IMR-90 (cell line): ENCODE data around the gene SORBS1. TPM values are rescaled to one million over a fixed set of nuclear protein-coding genes. Genes with fewer than 3 reads are reported as not detected.

ENCODE experiments used
- ATAC-seq: fragments of 200-7000 bp; cut with Tn5 transposase; 2 replicates; pipeline ENCODE4 v1.9.1; 2020; ENCODE audit warnings: low read depth, mild to moderate bottlenecking, moderate library complexity
- BruUV-seq: library from RNA; stranded (reverse); fragments of 400-500 nt; replicated peaks from 2 replicates; lab custom pipeline; 2021; lab: Mats Ljungman, UMichigan
- CTCF ChIA-PET: fragments of 300-600 bp; formaldehyde crosslinking; extraction: SDS; loops from one replicate; lab custom pipeline; 2021; ENCODE audit warnings: antibody characterized with exemption; lab: Yijun Ruan, JAX
- POLR2A ChIA-PET: fragments of 300-600 bp; sonication (Branson Sonifier 250); formaldehyde crosslinking; loops from one replicate; lab custom pipeline; 2022; ENCODE audit warnings: antibody characterized with exemption; ENCODE audit not compliant: unreplicated experiment; lab: Charles Lee
- DNase-seq: peaks from one replicate; pipeline ENCODE4 v3.0.0; 2013
- H2AFZ ChIP-seq: replicated peaks from 2 replicates; pipeline ENCODE3; 2013; ENCODE audit warnings: low read length, mild to moderate bottlenecking; ENCODE audit not compliant: poor library complexity
- H2AK5ac ChIP-seq: 2 replicates; pipeline ENCODE4 v1.6.1; 2013; ENCODE audit warnings: low read depth, low read length, inconsistent platforms
- H2AK9ac ChIP-seq: replicated peaks from 2 replicates; pipeline ENCODE3; 2013; ENCODE audit warnings: mild to moderate bottlenecking, low read depth, low read length, moderate library complexity; ENCODE audit not compliant: poor library complexity
- H2BK120ac ChIP-seq: 2 replicates; pipeline ENCODE4 v1.6.1; 2013; ENCODE audit warnings: low read depth, low read length, inconsistent platforms
- H2BK15ac ChIP-seq: 3 replicates; pipeline ENCODE4 v1.6.1; 2013; ENCODE audit warnings: low read depth, low read length, inconsistent platforms
- H2BK20ac ChIP-seq: 2 replicates; pipeline ENCODE4 v1.6.1; 2013; ENCODE audit warnings: low read depth, mild to moderate bottlenecking, inconsistent platforms, low read length, moderate library complexity
- H2BK5ac ChIP-seq: 2 replicates; pipeline ENCODE4 v1.6.1; 2013; ENCODE audit warnings: mild to moderate bottlenecking, low read depth, low read length, inconsistent platforms; ENCODE audit not compliant: poor library complexity, severe bottlenecking
- H3K14ac ChIP-seq: replicated peaks from 2 replicates; pipeline ENCODE4 v1.6.1; 2013; ENCODE audit warnings: low read depth, low read length, inconsistent platforms
- H3K18ac ChIP-seq: 2 replicates; pipeline ENCODE4 v1.6.1; 2013; ENCODE audit warnings: low read depth, low read length, control low read depth
- H3K23ac ChIP-seq: 2 replicates; pipeline ENCODE4 v1.6.1; 2013; ENCODE audit warnings: low read depth, low read length, inconsistent platforms
- H3K27ac ChIP-seq: 2 replicates; pipeline ENCODE4 v1.5.1; 2013; ENCODE audit warnings: mild to moderate bottlenecking, control low read depth, low read length; ENCODE audit not compliant: insufficient read depth
- H3K27me3 ChIP-seq: 2 replicates; pipeline ENCODE4 v1.6.1; 2013; ENCODE audit warnings: low read length; ENCODE audit not compliant: control insufficient read depth, insufficient read depth
- H3K36me3 ChIP-seq: 2 replicates; pipeline ENCODE4 v1.6.1; 2013; ENCODE audit warnings: low read length, mixed read lengths; ENCODE audit not compliant: control insufficient read depth, insufficient read depth
- H3K4ac ChIP-seq: 2 replicates; pipeline ENCODE4 v1.6.1; 2013; ENCODE audit warnings: low read depth, low read length, inconsistent platforms
- H3K4me1 ChIP-seq: 2 replicates; pipeline ENCODE4 v1.6.1; 2013; ENCODE audit warnings: low read length, mixed read lengths; ENCODE audit not compliant: control insufficient read depth, insufficient read depth
- H3K4me2 ChIP-seq: 2 replicates; pipeline ENCODE4 v1.6.1; 2013; ENCODE audit warnings: low read depth, mild to moderate bottlenecking, control low read depth, low read length, moderate library complexity
- H3K4me3 ChIP-seq: 2 replicates; pipeline ENCODE4 v1.5.1; 2013; ENCODE audit warnings: low read depth, mild to moderate bottlenecking, control low read depth, low read length, moderate library complexity; ENCODE audit not compliant: insufficient read depth
- H3K56ac ChIP-seq: 2 replicates; pipeline ENCODE4 v1.6.1; 2013; ENCODE audit warnings: low read length, inconsistent platforms; ENCODE audit not compliant: insufficient read depth; ENCODE audit errors: extremely low read depth
- H3K79me1 ChIP-seq, 2 experiments: 2 replicates each; pipeline ENCODE4 v1.6.1; 2013; ENCODE audit warnings: low read length in 2 of 2, inconsistent platforms in 1 of 2, low read depth in 1 of 2
- H3K9ac ChIP-seq: 2 replicates; pipeline ENCODE4 v1.6.1; 2013; ENCODE audit warnings: low read depth, low read length, control low read depth
- H3K9me1 ChIP-seq: 2 replicates; pipeline ENCODE4 v1.6.1; 2013; ENCODE audit warnings: low read length, inconsistent platforms; ENCODE audit not compliant: insufficient read depth
- H3K9me3 ChIP-seq: 2 replicates; pipeline ENCODE4 v1.6.1; 2013; ENCODE audit warnings: low read length; ENCODE audit not compliant: control insufficient read depth, insufficient read depth
- H4K20me1 ChIP-seq: 2 replicates; pipeline ENCODE4 v1.6.1; 2013; ENCODE audit warnings: low read length, inconsistent platforms; ENCODE audit not compliant: insufficient read depth
- H4K5ac ChIP-seq: 2 replicates; pipeline ENCODE4 v1.6.1; 2013; ENCODE audit warnings: mild to moderate bottlenecking, low read depth, low read length, control low read depth
- H4K8ac ChIP-seq, 2 experiments: 2 replicates each; pipeline ENCODE4 v1.6.1; 2013; ENCODE audit warnings: low read depth in 2 of 2, low read length in 2 of 2, control low read depth in 1 of 2, inconsistent platforms in 1 of 2
- H4K91ac ChIP-seq: 2 replicates; pipeline ENCODE4 v1.6.1; 2013; ENCODE audit warnings: low read depth, low read length, inconsistent platforms; ENCODE audit not compliant: insufficient read depth
- RAD21 ChIP-seq: IDR thresholded peaks from 2 replicates; pipeline ENCODE4 v1.6.1; 2012; ENCODE audit warnings: low read length, improper control_type of control experiment
- WGBS, 2 experiments: methylation state at CpG; one replicate each; pipeline versions ENCODE4 v1.1.5 to v1.1.7; 2013; ENCODE audit warnings: missing lambda C conversion rate in 2 of 2; ENCODE audit not compliant: insufficient read length in 1 of 2; ENCODE audit errors: extremely low coverage in 2 of 2; 5-methylcytosine and 5-hydroxymethylcytosine counted together
- dilution Hi-C: fragments of 300-500 bp; cut with HindIII; formaldehyde crosslinking; loops from one replicate; pipeline ENCODE4 v1.14.3; 2018; ENCODE audit warnings: low sequenced_read_pairs; ENCODE audit not compliant: unreplicated experiment
- in situ Hi-C: fragments of 300-500 bp; cut with MboI; formaldehyde crosslinking; loops from 3 replicates; pipeline ENCODE4 v1.14.3; 2019; ENCODE audit warnings: low sequenced_read_pairs, inconsistent platforms, mixed read lengths
- intact Hi-C: fragments of 100-400 bp; cut with micrococcal nuclease; formaldehyde crosslinking; loops from 2 replicates; pipeline ENCODE4 v1.10.0; 2022
- polyA plus RNA-seq, 3 experiments: library from polyadenylated mRNA; depleted of rRNA; stranded (reverse); fragments of >200 nt; gene quantifications; 2 replicates each; pipeline ENCODE4 v1.2.3, GENCODE V29; 2012; ENCODE audit warnings: low replicate concordance in 1 of 3
- total RNA-seq: library from RNA; depleted of rRNA; stranded (reverse); fragments of >200 nt; gene quantifications from 2 replicates; pipeline ENCODE4 v1.2.3, GENCODE V29; 2012

The SORBS1 gene
- total and polyA plus RNA-seq, 2 of the 4 experiments (the other 2 are of a cell fraction) = 0.18 to 0.32 TPM

DNA sequence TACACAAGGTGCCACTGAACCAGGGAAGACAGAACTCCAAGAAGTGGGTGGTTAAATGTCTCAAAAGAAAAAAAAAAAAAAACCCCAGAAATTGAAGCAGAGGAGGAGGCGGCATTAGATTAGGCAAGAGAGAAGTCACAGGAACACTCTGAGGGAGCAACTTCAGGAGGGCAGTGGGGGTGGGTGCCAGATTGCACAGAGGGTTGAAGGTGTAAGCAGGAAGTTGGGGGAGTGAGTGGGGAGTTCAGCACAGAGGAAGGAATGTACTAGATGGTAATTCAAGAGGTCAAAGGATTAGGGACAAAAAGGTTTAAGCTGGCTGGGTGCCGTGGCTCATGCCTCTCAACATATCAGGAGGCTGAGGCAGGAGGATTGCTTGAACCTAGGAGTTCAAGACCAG, 160.4 kb downstream of the SORBS1 start:
- Histone ChIP-seq H2AK9ac (no peak overlapping the region), H3K14ac (no peak overlapping the region), H3K4me1 (no peaks in the 10 kb centered on the region), H2AFZ (no peak overlapping the region), H2AK5ac (no peak overlapping the region), H3K18ac (no peak overlapping the region), H3K27me3 (no peaks in the 10 kb centered on the region; the same call in none of the 2 replicates), H2BK20ac (no peak overlapping the region), H2BK120ac (no peak overlapping the region), H3K79me1 (no peaks in the 10 kb centered on the region), H3K9me3 (no peaks in the 10 kb centered on the region), H2BK5ac (no peak overlapping the region), H3K23ac (no peak overlapping the region), H3K36me3 (no peaks in the 10 kb centered on the region), H4K20me1 (no peaks in the 10 kb centered on the region), H2BK15ac (no peak overlapping the region), H4K8ac (no peak overlapping the region), H3K9me1 (no peaks in the 10 kb centered on the region), H3K4ac (no peak overlapping the region), H3K4me2 (no peak overlapping the region), H3K9ac (no peak overlapping the region), H3K4me3 (no peak overlapping the region), H3K56ac (no peak overlapping the region), H4K91ac (no peak overlapping the region), H4K5ac (no peak overlapping the region), H3K27ac (no peak overlapping the region)
- ATAC-seq (no peak), DNase-seq (no peak)
- intact Hi-C loops (no loop called here), in situ Hi-C loops (no loop called here), dilution Hi-C loops (no loop called here)
- 40% methylated on average over 1 of the region's 2 CpGs; no CpG with 5 or more reads in 1 of the 2 experiments for WGBS, 2 experiments
- BruUV-seq = no TSS peak
- CTCF ChIA-PET = interaction anchor here (1.3 kb wide), 1 partner anchor 30 kb away, joined by 5 read pairs; no protein-coding TSS in a partner anchor
- TF ChIP-seq RAD21 = no peak
- POLR2A ChIA-PET = no interaction called here
